Left lung (tissue), 10 donors: ENCODE measurements around the gene CABLES1. TPM values are rescaled to one million over a fixed set of nuclear protein-coding genes. Genes with fewer than 3 reads are reported as not detected.
"Not testable (repeated sequence)": the region's sequence is repeated elsewhere in the genome, so short reads cannot be mapped to it uniquely, and the experiment has no call there.

Experiments
- ATAC-seq: fragments of 200-7000 bp; cut with Tn5 transposase; one replicate; pipeline ENCODE4 v1.9.1; 2020; ENCODE audit warnings: moderate library complexity
- DNase-seq, 4 donors: peaks; one replicate each; pipeline ENCODE4 v3.0.0-alpha.2; 2013 to 2020
- H3K27ac ChIP-seq, 2 donors: fragments of 200-600 bp; sonication (generic) in 1 of 2; one replicate each; pipeline versions ENCODE4 v1.5.0 to v1.8.0; 2020 to 2021
- H3K27me3 ChIP-seq, 2 donors: fragments of 200-600 bp; sonication (generic) in 1 of 2; one replicate each; pipeline versions ENCODE4 v1.5.0 to v1.8.0; 2020 to 2021
- H3K36me3 ChIP-seq, 2 donors: fragments of 200-600 bp; sonication (generic) in 1 of 2; one replicate each; pipeline versions ENCODE4 v1.5.0 to v1.8.0; 2020 to 2021
- H3K4me1 ChIP-seq, 2 donors: fragments of 200-600 bp; one replicate each; pipeline ENCODE4 v1.8.0; 2021
- H3K4me3 ChIP-seq, 2 donors: fragments of 200-600 bp; sonication (generic) in 1 of 2; one replicate each; pipeline versions ENCODE4 v1.5.0 to v1.8.0; 2020 to 2021; ENCODE audit warnings: mild to moderate bottlenecking in 1 of 2
- H3K9me3 ChIP-seq, 2 donors: fragments of 200-600 bp; sonication (generic) in 1 of 2; one replicate each; pipeline versions ENCODE4 v1.5.0 to v1.8.0; 2020 to 2021
- intact Hi-C, 2 donors: fragments of 100-400 bp; cut with DNase I; formaldehyde crosslinking; loops; one replicate each; pipeline versions ENCODE4 v1.11.2 to v1.14.2; 2022
- polyA plus RNA-seq, 6 donors: library from polyadenylated mRNA; unstranded; fragments of 120-200 nt; gene quantifications; one replicate each; pipeline ENCODE4 v1.2.1, GENCODE V29; 2013; ENCODE audit not compliant: insufficient read length in 6 of 6
- total RNA-seq, 2 donors: library from RNA; stranded (reverse); fragmentation: NEBNext Ultra II Directional; extraction: Animal tissue kit (Norgen Biotek cat#: 25700); gene quantifications; one replicate each; pipeline ENCODE4 v1.2.1, GENCODE V29; 2021
- TF ChIP-seq, protein P1 (sequence below), 2 donors: fragments of 200-600 bp; sonication (generic) in 1 of 2; IDR thresholded peaks; one replicate each; pipeline versions ENCODE4 v1.5.0 to v1.8.0; 2021; ENCODE audit warnings: antibody characterized with exemption in 2 of 2
- donor health status: DM: no; HTN: yes; CAD: no.
- donor health status: DM: no; HTN: no; CAD: no.

The CABLES1 gene
- total and polyA plus RNA-seq, 8 donors, result 21.9 to 84.5 (median 71.6) TPM

DNA sequence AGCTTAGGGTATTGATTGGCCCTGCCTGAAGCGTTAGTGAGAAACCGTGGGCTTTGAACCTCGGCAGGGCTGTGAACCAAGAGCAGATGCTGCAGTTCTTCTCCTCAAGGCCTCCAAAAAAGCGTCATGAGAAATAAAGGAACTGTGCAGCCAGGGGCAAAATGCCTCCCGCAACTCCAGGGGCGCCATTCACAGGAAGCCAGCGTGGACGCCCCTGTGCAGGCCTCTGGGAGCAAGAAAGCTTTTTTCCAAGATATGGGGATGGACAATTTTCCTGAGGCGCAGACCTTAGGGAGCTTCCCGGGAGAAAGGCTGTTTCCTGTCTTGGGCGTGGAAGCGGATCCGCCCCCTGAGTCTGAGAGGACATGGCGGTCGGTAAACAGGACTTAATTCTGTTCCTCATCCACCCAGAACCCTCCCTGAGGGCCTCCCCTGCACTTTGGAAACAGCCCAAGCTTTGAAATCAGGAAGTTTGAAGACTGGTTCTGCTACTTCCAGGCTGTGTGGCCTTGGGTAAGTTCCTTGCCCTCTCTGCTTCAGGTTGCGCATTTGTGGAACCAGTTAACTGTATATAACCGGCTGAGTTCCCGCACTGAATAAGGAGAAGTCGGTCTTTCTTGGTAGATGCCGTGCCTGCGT is 29.6 kb upstream of the CABLES1 start:
- Histone ChIP-seq H3K27me3 (no peaks in the 10 kb centered on the region), H3K27ac (no peak overlapping the region), H3K4me1 (peaks cover 0 to 2% of the 10 kb centered on the region in 2 donors), H3K9me3 (no peaks in the 10 kb centered on the region), H3K36me3 (no peaks in the 10 kb centered on the region), H3K4me3 (no peak overlapping the region)
- intact Hi-C loops, result no loop called here
- no peak for ATAC-seq
- TF ChIP-seq, protein P1, sequence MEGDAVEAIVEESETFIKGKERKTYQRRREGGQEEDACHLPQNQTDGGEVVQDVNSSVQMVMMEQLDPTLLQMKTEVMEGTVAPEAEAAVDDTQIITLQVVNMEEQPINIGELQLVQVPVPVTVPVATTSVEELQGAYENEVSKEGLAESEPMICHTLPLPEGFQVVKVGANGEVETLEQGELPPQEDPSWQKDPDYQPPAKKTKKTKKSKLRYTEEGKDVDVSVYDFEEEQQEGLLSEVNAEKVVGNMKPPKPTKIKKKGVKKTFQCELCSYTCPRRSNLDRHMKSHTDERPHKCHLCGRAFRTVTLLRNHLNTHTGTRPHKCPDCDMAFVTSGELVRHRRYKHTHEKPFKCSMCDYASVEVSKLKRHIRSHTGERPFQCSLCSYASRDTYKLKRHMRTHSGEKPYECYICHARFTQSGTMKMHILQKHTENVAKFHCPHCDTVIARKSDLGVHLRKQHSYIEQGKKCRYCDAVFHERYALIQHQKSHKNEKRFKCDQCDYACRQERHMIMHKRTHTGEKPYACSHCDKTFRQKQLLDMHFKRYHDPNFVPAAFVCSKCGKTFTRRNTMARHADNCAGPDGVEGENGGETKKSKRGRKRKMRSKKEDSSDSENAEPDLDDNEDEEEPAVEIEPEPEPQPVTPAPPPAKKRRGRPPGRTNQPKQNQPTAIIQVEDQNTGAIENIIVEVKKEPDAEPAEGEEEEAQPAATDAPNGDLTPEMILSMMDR (IDR thresholded peaks at IDR 0.05), result no peak
- no peak for DNase-seq

GRCh38 chr18:23106575-23106974 is 28.7 kb upstream of the CABLES1 start:
- Histone ChIP-seq H3K36me3 (no peaks in the 10 kb centered on the region), H3K9me3 (no peaks in the 10 kb centered on the region), H3K4me1 (peaks cover 0 to 2% of the 10 kb centered on the region in 2 donors), H3K27ac (no peak overlapping the region), H3K27me3 (no peaks in the 10 kb centered on the region), H3K4me3 (no peak overlapping the region)
- intact Hi-C loops, result no loop called here
- DNase-seq (no peak), ATAC-seq (peak; percentile 7)
- TF ChIP-seq, protein P1 (IDR thresholded peaks at IDR 0.05), result no peak

GRCh38 chr18:23107718-23108117 is 27.6 kb upstream of the CABLES1 start:
- Histone ChIP-seq H3K27ac (no peak overlapping the region), H3K4me3 (no peak overlapping the region), H3K36me3 (no peaks in the 10 kb centered on the region), H3K4me1 (no peaks in the 10 kb centered on the region), H3K27me3 (no peaks in the 10 kb centered on the region), H3K9me3 (peaks cover 0 to 6% of the 10 kb centered on the region in 2 donors)
- ATAC-seq (no peak), DNase-seq (no peak)
- intact Hi-C loops, result no loop called here
- TF ChIP-seq, protein P1 (IDR thresholded peaks at IDR 0.05), result no peak

DNA sequence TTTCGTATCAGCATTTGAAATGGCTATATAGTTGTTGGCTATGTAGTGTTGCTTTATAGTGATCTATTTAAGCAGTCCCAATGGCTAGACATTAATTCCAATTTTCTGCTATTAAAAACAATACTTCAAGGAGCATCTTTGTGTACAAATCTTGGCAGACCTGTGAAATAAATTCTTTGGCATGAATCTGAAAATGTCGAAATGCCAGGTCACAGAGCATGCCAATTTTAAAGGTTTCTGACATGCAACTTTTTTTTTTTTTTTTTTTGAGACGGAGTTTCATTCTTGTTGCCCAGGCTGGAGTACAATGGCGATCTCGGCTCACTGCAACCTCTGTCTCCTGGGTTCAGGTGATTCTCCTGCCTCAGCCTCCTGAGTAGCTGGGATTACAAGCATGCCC is 26.8 kb upstream of the CABLES1 start:
- H3K27me3 ChIP-seq, result no peaks in the 10 kb centered on the region
- ATAC-seq (no peak), DNase-seq (no peak)
- no peaks in the 10 kb centered on the region for H3K4me1 ChIP-seq
- H3K4me3 ChIP-seq, result no peak overlapping the region
- H3K36me3 ChIP-seq, result no peaks in the 10 kb centered on the region
- peaks cover 0 to 6% of the 10 kb centered on the region in 2 donors for H3K9me3 ChIP-seq
- TF ChIP-seq, protein P1 (IDR thresholded peaks at IDR 0.05), result no peak
- intact Hi-C loops, result no loop called here
- no peak overlapping the region for H3K27ac ChIP-seq

DNA sequence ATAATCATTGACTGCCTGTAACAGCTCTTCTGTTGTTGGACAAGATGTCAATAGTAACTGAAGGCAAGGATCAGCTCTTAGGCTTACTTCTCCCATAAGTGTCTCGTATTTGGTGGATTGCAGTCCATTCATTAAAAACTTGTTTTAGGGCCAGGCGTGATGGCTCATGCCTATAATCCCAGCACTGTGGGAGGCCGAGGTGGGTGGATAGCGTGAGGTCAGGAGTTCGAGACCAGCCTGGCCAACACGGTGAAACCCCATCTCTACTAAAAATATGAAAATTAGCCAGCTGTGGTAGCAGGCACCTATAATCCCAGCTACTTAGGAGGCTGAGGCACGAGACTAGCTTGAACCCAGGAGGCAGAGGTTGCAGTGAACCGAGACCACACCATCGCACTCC is 26.1 kb upstream of the CABLES1 start:
- H3K27ac ChIP-seq, intact Hi-C loops, ATAC-seq, H3K27me3 ChIP-seq, H3K36me3 ChIP-seq, H3K4me3 ChIP-seq, DNase-seq, H3K4me1 ChIP-seq, H3K9me3 ChIP-seq: not testable (repeated sequence)

DNA sequence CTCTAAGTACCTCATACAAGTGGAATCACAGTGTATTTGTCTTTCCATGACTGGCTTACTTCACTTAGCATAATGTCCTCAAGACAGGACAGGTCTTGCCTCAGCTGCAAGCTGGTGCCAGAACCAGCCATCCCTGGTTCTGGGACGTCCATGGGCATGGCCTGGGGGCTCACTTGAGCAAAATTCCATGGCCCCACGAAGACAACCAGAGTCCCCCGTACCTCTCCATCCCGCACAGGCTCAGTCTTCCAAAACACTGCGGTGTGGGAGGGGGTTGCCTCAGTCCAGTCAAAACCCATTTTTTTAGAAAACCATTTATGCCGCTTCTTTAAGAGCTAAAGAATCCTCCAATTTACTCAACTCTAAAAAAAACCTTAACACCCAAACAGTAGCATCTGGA is 21.7 kb upstream of the CABLES1 start:
- no peaks in the 10 kb centered on the region for H3K27me3 ChIP-seq
- ATAC-seq (peak; percentile 8), DNase-seq (no peak)
- peaks cover 14 to 19% of the 10 kb centered on the region in 2 donors for H3K4me1 ChIP-seq
- H3K27ac ChIP-seq, result no peak overlapping the region
- no peak overlapping the region for H3K4me3 ChIP-seq
- peaks cover 0 to 6% of the 10 kb centered on the region in 2 donors for H3K9me3 ChIP-seq
- intact Hi-C loops, result no loop called here
- no peaks in the 10 kb centered on the region for H3K36me3 ChIP-seq
- TF ChIP-seq, protein P1 (IDR thresholded peaks at IDR 0.05), result no peak
